Measurements from ENCODE around the gene TMEM52B.

The TMEM52B gene

DNA sequence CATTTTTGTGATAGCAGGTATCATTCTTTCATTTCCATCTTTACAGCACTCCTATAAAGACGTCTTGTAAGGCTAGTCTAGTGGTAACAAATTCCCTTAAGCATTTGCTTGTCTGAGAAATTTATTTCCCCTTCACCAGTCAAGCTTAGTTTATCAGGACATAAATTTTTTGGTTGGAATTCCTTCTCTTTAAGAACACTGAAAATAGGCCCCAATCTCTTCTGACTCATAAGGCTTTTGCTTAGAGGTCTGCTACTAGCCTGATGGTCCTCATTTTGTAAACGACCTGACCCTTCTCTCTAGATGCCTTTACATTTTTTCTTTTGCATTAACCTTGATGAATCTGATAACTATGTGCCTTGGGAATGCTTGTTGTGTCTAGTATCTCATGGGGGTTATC lies 27.2 kb upstream of the TMEM52B start:
- no peak overlapping the region for H2AFZ ChIP-seq (ENCODE audit: low read length)
- no peak overlapping the region for H3K4me3 ChIP-seq (ENCODE audit: low read length, poor library complexity, severe bottlenecking)
- H3F3A ChIP-seq (ENCODE audit: low read depth): no peaks in the 10 kb centered on the region
- H3K79me2 ChIP-seq (ENCODE audit: insufficient read depth, low read length): no peaks in the 10 kb centered on the region
- H3K4me1 ChIP-seq (ENCODE audit: insufficient read depth, low read length, poor library complexity, severe bottlenecking): no peaks in the 10 kb centered on the region
- no peaks in the 10 kb centered on the region for H4K20me1 ChIP-seq (ENCODE audit: insufficient read depth, low read length, poor library complexity, severe bottlenecking)
- TF ChIP-seq, protein P1, sequence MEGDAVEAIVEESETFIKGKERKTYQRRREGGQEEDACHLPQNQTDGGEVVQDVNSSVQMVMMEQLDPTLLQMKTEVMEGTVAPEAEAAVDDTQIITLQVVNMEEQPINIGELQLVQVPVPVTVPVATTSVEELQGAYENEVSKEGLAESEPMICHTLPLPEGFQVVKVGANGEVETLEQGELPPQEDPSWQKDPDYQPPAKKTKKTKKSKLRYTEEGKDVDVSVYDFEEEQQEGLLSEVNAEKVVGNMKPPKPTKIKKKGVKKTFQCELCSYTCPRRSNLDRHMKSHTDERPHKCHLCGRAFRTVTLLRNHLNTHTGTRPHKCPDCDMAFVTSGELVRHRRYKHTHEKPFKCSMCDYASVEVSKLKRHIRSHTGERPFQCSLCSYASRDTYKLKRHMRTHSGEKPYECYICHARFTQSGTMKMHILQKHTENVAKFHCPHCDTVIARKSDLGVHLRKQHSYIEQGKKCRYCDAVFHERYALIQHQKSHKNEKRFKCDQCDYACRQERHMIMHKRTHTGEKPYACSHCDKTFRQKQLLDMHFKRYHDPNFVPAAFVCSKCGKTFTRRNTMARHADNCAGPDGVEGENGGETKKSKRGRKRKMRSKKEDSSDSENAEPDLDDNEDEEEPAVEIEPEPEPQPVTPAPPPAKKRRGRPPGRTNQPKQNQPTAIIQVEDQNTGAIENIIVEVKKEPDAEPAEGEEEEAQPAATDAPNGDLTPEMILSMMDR (conservative IDR thresholded peaks at IDR 0.05; ENCODE audit: low read length): no peak
- TF ChIP-seq EZH2phosphoT487 (IDR thresholded peaks at IDR 0.05; ENCODE audit: borderline replicate concordance): no peak
- no peaks in the 10 kb centered on the region for H3K27me3 ChIP-seq (ENCODE audit: insufficient read depth, low read length, poor library complexity, severe bottlenecking)
- H3K36me3 ChIP-seq (ENCODE audit: insufficient read depth, low read length): no peaks in the 10 kb centered on the region
- no peaks in the 10 kb centered on the region for H3K9me3 ChIP-seq (ENCODE audit: insufficient read depth, low read depth, low read length)
- H3K4me2 ChIP-seq (ENCODE audit: low read depth, low read length, poor library complexity, severe bottlenecking): no peak overlapping the region
- no peaks in the 10 kb centered on the region for H3K9me2 ChIP-seq (replicated peaks; ENCODE audit: low read depth, low read length)
- no peak overlapping the region for H3K9ac ChIP-seq (ENCODE audit: low read depth, low read length, poor library complexity, severe bottlenecking)

DNA sequence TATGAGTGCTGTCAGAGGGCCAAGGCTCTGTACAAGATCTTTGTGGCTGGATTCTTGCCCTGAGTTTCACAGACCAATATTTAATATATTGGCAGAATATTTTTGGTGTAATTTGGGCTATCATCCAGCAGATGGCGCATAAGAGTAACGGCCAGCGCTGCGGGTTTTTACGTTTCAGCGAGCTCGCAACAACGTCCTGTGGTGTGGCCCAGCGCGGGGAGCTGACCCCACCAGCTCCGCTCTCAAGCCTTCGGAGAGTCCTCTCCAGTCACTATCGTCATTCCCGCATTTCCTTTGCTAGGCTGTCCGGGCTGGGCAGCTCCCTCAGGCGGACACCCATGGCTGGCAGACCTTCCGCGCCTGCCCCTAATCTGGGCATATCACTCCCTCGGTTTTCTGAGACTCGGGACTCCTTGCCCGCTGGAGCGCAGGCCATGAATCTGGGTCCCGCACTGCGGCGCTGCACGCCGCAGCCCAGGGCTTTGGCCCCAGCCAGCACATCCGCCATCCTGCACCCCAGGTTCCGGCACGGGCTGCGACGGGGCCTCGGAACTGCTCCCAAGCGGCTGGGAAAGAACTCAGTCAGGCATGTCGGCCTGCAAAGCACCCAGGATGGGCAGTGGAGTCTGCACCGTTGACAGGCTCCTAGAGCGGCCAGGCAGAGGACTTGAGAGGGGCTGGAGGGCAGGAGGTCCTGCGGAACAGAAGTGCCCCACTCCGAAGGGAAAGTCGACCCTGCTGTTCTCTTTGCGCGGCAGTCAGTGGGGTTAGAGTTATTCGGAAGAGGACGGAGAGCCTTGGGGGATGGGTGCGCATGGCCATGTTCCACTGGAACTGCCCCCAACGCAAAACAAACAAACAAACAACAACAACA lies 25.3 kb upstream of the TMEM52B start:
- Histone ChIP-seq H3K4me3 (ENCODE audit: low read length, poor library complexity, severe bottlenecking) (peak overlapping the region; percentile 45), H3K9ac (ENCODE audit: low read depth, low read length, poor library complexity, severe bottlenecking) (no peak overlapping the region), H3K9me2 (replicated peaks; ENCODE audit: low read depth, low read length) (no peaks in the 10 kb centered on the region), H3K79me2 (ENCODE audit: insufficient read depth, low read length) (no peaks in the 10 kb centered on the region), H4K20me1 (ENCODE audit: insufficient read depth, low read length, poor library complexity, severe bottlenecking) (no peaks in the 10 kb centered on the region), H2AFZ (ENCODE audit: low read length) (no peak overlapping the region; the same call in 1 of the 2 replicates), H3K9me3 (ENCODE audit: insufficient read depth, low read depth, low read length) (no peaks in the 10 kb centered on the region), H3K27me3 (ENCODE audit: insufficient read depth, low read length, poor library complexity, severe bottlenecking) (no peaks in the 10 kb centered on the region), H3K4me2 (ENCODE audit: low read depth, low read length, poor library complexity, severe bottlenecking) (peak overlapping the region; percentile 54), H3K4me1 (ENCODE audit: insufficient read depth, low read length, poor library complexity, severe bottlenecking) (no peaks in the 10 kb centered on the region), H3K36me3 (ENCODE audit: insufficient read depth, low read length) (no peaks in the 10 kb centered on the region), H3F3A (ENCODE audit: low read depth) (no peaks in the 10 kb centered on the region)
- TF ChIP-seq, protein P1 (conservative IDR thresholded peaks at IDR 0.05; ENCODE audit: low read length): peak; percentile 58
- TF ChIP-seq EZH2phosphoT487 (IDR thresholded peaks at IDR 0.05; ENCODE audit: borderline replicate concordance): no peak

DNA sequence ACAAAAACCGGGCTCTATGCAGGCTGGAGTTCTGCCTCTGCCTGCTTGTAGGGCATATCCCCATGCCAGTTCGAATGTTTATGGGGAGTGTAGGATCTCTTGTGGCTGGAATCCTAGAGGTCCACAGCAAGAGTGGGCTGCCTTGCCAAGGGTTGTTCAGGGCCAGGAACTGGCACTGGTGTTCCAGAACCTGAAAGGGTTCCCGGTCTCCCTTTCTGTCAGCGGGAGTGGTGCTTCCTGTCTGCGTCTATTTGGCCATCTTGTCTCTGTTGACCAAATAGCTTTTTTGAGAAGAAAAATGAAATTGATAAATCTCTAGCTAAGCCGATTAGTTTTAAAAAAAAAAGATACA lies 24.7 kb upstream of the TMEM52B start:
- Histone ChIP-seq H3K27me3 (ENCODE audit: insufficient read depth, low read length, poor library complexity, severe bottlenecking) (no peaks in the 10 kb centered on the region), H3K9ac (ENCODE audit: low read depth, low read length, poor library complexity, severe bottlenecking) (no peak overlapping the region), H3K79me2 (ENCODE audit: insufficient read depth, low read length) (no peaks in the 10 kb centered on the region), H3K9me2 (replicated peaks; ENCODE audit: low read depth, low read length) (no peaks in the 10 kb centered on the region), H3F3A (ENCODE audit: low read depth) (no peaks in the 10 kb centered on the region), H3K36me3 (ENCODE audit: insufficient read depth, low read length) (no peaks in the 10 kb centered on the region), H3K9me3 (ENCODE audit: insufficient read depth, low read depth, low read length) (no peaks in the 10 kb centered on the region), H4K20me1 (ENCODE audit: insufficient read depth, low read length, poor library complexity, severe bottlenecking) (no peaks in the 10 kb centered on the region), H3K4me1 (ENCODE audit: insufficient read depth, low read length, poor library complexity, severe bottlenecking) (no peaks in the 10 kb centered on the region), H2AFZ (ENCODE audit: low read length) (no peak overlapping the region), H3K4me2 (ENCODE audit: low read depth, low read length, poor library complexity, severe bottlenecking) (no peak overlapping the region), H3K4me3 (ENCODE audit: low read length, poor library complexity, severe bottlenecking) (no peak overlapping the region)
- TF ChIP-seq, protein P1 (conservative IDR thresholded peaks at IDR 0.05; ENCODE audit: low read length): no peak
- TF ChIP-seq EZH2phosphoT487 (IDR thresholded peaks at IDR 0.05; ENCODE audit: borderline replicate concordance): no peak
